CD1c-positive myeloid dendritic cell (primary cell): ENCODE data around the gene VANGL1.
A peak's percentile ranks its signal among the peaks of the same experiment; 100 is the strongest.

ENCODE experiments used
- DNase-seq: peaks from one replicate; pipeline ENCODE4 v3.0.0-alpha.2; 2016; ENCODE audit errors: extremely low spot score

Gene VANGL1

GRCh38 chr1:115705085-115705951, 63.5 kb downstream of the VANGL1 start:
- no peak for DNase-seq

- no peak for DNase-seq
These were observed 64.2 kb downstream of the VANGL1 start for GRCh38 chr1:115705963-115706362.

- DNase-seq = peak; percentile 42
These were observed 65.0 kb downstream of the VANGL1 start for GRCh38 chr1:115706587-115707425.

GRCh38 chr1:115710859-115711624, 69.3 kb downstream of the VANGL1 start:
- no peak for DNase-seq

- DNase-seq = no peak
These were observed 71.3 kb downstream of the VANGL1 start for GRCh38 chr1:115712911-115713609.

GRCh38 chr1:115713906-115714305, 72.1 kb downstream of the VANGL1 start:
- no peak for DNase-seq

GRCh38 chr1:115714572-115715141, 72.9 kb downstream of the VANGL1 start:
- DNase-seq = no peak

- DNase-seq = peak; percentile 47
These were observed 75.8 kb downstream of the VANGL1 start for GRCh38 chr1:115717541-115717940.

- no peak for DNase-seq
These were observed 76.4 kb downstream of the VANGL1 start for GRCh38 chr1:115718011-115718754.

- DNase-seq = no peak
These were observed 77.5 kb downstream of the VANGL1 start for GRCh38 chr1:115719285-115719684.

GRCh38 chr1:115722221-115722620, 80.5 kb downstream of the VANGL1 start:
- DNase-seq = no peak

GRCh38 chr1:115723756-115724155, 82.0 kb downstream of the VANGL1 start:
- no peak for DNase-seq

- DNase-seq = no peak
These were observed 83.8 kb downstream of the VANGL1 start for GRCh38 chr1:115725600-115725999.

- no peak for DNase-seq
These were observed 84.4 kb downstream of the VANGL1 start for GRCh38 chr1:115726161-115726560.

- no peak for DNase-seq
These were observed 84.8 kb downstream of the VANGL1 start for GRCh38 chr1:115726570-115726969.

- peak; percentile 90 for DNase-seq
These were observed 86.0 kb downstream of the VANGL1 start for GRCh38 chr1:115727706-115728249.

- peak; percentile 30 for DNase-seq
These were observed 86.6 kb downstream of the VANGL1 start for GRCh38 chr1:115728341-115728740.

GRCh38 chr1:115729756-115730155, 88.0 kb downstream of the VANGL1 start:
- DNase-seq = peak; percentile 71

- peak; percentile 81 for DNase-seq
These were observed 90.5 kb downstream of the VANGL1 start for GRCh38 chr1:115732316-115732715.

- DNase-seq = no peak
These were observed 99.0 kb downstream of the VANGL1 start for GRCh38 chr1:115740811-115741210.
